ENCODE data around the gene ADK.
"Not testable (repeated sequence)": the region's sequence is repeated elsewhere in the genome, so short reads cannot be mapped to it uniquely, and the experiment has no call there.

Gene ADK

GRCh38 chr10:74117738-74118137, 33.3 kb upstream of the ADK start:
- no peak overlapping the region for H3K4me3 ChIP-seq
- no peak overlapping the region for H3K4me2 ChIP-seq
- H3K9ac ChIP-seq, result no peak overlapping the region
- no peak for TF ChIP-seq Cebpa-rat (IDR thresholded peaks at IDR 0.05)
- H4K20me1 ChIP-seq, result peaks cover 61% of the 10 kb centered on the region
- H3K27ac ChIP-seq, result no peak overlapping the region
- no peaks in the 10 kb centered on the region for H3K9me3 ChIP-seq
- no peaks in the 10 kb centered on the region for H3K27me3 ChIP-seq
- H3K4me1 ChIP-seq, result peaks cover 3% of the 10 kb centered on the region; the same call in 1 of the 2 replicates
- H3K36me3 ChIP-seq, result peaks cover 100% of the 10 kb centered on the region

- H3K9ac ChIP-seq, result no peak overlapping the region
- no peak overlapping the region for H3K27ac ChIP-seq
- H3K4me3 ChIP-seq, result no peak overlapping the region
- H3K4me1 ChIP-seq, result peaks cover 10% of the 10 kb centered on the region
- no peak for TF ChIP-seq Cebpa-rat (IDR thresholded peaks at IDR 0.05)
- no peak overlapping the region for H3K4me2 ChIP-seq
- H4K20me1 ChIP-seq, result peaks cover 65% of the 10 kb centered on the region
- no peaks in the 10 kb centered on the region for H3K9me3 ChIP-seq
- no peaks in the 10 kb centered on the region for H3K27me3 ChIP-seq
- peaks cover 100% of the 10 kb centered on the region for H3K36me3 ChIP-seq
These were observed 32.2 kb upstream of the ADK start for GRCh38 chr10:74118804-74119203.

GRCh38 chr10:74120911-74121310, 30.1 kb upstream of the ADK start:
- Histone ChIP-seq H3K4me2 (no peak overlapping the region), H3K36me3 (peaks cover 100% of the 10 kb centered on the region), H3K4me3 (no peak overlapping the region), H4K20me1 (peaks cover 51% of the 10 kb centered on the region), H3K4me1 (peaks cover 10% of the 10 kb centered on the region), H3K27me3 (no peaks in the 10 kb centered on the region), H3K9me3 (no peaks in the 10 kb centered on the region), H3K27ac (no peak overlapping the region), H3K9ac (no peak overlapping the region)
- no peak for TF ChIP-seq Cebpa-rat (IDR thresholded peaks at IDR 0.05)

- H3K4me2 ChIP-seq, result no peak overlapping the region
- peaks cover 46% of the 10 kb centered on the region for H4K20me1 ChIP-seq
- H3K9ac ChIP-seq, result no peak overlapping the region
- peaks cover 100% of the 10 kb centered on the region for H3K36me3 ChIP-seq
- no peak overlapping the region for H3K4me3 ChIP-seq
- no peak overlapping the region for H3K27ac ChIP-seq
- no peaks in the 10 kb centered on the region for H3K9me3 ChIP-seq
- H3K27me3 ChIP-seq, result no peaks in the 10 kb centered on the region
- peaks cover 10% of the 10 kb centered on the region for H3K4me1 ChIP-seq
- no peak for TF ChIP-seq Cebpa-rat (IDR thresholded peaks at IDR 0.05)
These were observed 29.7 kb upstream of the ADK start for GRCh38 chr10:74121368-74121767.

GRCh38 chr10:74122060-74122459, 29.0 kb upstream of the ADK start:
- Histone ChIP-seq H3K4me3 (no peak overlapping the region), H3K9me3 (no peaks in the 10 kb centered on the region), H3K9ac (no peak overlapping the region), H3K27ac (no peak overlapping the region), H4K20me1 (peaks cover 39% of the 10 kb centered on the region), H3K4me1 (peaks cover 10% of the 10 kb centered on the region), H3K27me3 (no peaks in the 10 kb centered on the region), H3K36me3 (peaks cover 100% of the 10 kb centered on the region), H3K4me2 (no peak overlapping the region)
- no peak for TF ChIP-seq Cebpa-rat (IDR thresholded peaks at IDR 0.05)

- Histone ChIP-seq H4K20me1 (peaks cover 29% of the 10 kb centered on the region), H3K4me1 (peaks cover 10% of the 10 kb centered on the region), H3K27ac (no peak overlapping the region), H3K4me2 (no peak overlapping the region), H3K4me3 (no peak overlapping the region), H3K9me3 (no peaks in the 10 kb centered on the region), H3K27me3 (no peaks in the 10 kb centered on the region), H3K9ac (0 out of 2 replicates have a peak overlapping the region, but pooled peaks have one; percentile 8), H3K36me3 (peaks cover 99% of the 10 kb centered on the region)
- TF ChIP-seq Cebpa-rat (IDR thresholded peaks at IDR 0.05), result no peak
These were observed 27.9 kb upstream of the ADK start for GRCh38 chr10:74123081-74123480.

- Histone ChIP-seq H3K27me3 (no peaks in the 10 kb centered on the region), H3K9me3 (no peaks in the 10 kb centered on the region), H3K4me1 (no peaks in the 10 kb centered on the region), H4K20me1 (peaks cover 12% of the 10 kb centered on the region), H3K4me3 (no peak overlapping the region), H3K27ac (no peak overlapping the region), H3K36me3 (peaks cover 95% of the 10 kb centered on the region), H3K4me2 (no peak overlapping the region), H3K9ac (no peak overlapping the region)
- TF ChIP-seq Cebpa-rat (IDR thresholded peaks at IDR 0.05), result no peak
These were observed 16.8 kb upstream of the ADK start for GRCh38 chr10:74133923-74134820.

GRCh38 chr10:74135452-74135851, 15.6 kb upstream of the ADK start:
- H3K4me2 ChIP-seq, result no peak overlapping the region
- TF ChIP-seq Cebpa-rat (IDR thresholded peaks at IDR 0.05), result no peak
- H3K9me3 ChIP-seq, result no peaks in the 10 kb centered on the region
- no peaks in the 10 kb centered on the region for H3K4me1 ChIP-seq
- peaks cover 25% of the 10 kb centered on the region for H4K20me1 ChIP-seq
- peaks cover 93% of the 10 kb centered on the region for H3K36me3 ChIP-seq
- H3K4me3 ChIP-seq, result no peak overlapping the region
- no peak overlapping the region for H3K9ac ChIP-seq
- H3K27me3 ChIP-seq, result no peaks in the 10 kb centered on the region
- no peak overlapping the region for H3K27ac ChIP-seq

- H3K4me3 ChIP-seq, result no peak overlapping the region
- no peaks in the 10 kb centered on the region for H3K4me1 ChIP-seq
- H4K20me1 ChIP-seq, result peaks cover 50% of the 10 kb centered on the region
- no peak for TF ChIP-seq Cebpa-rat (IDR thresholded peaks at IDR 0.05)
- H3K27me3 ChIP-seq, result no peaks in the 10 kb centered on the region
- H3K9ac ChIP-seq, result no peak overlapping the region
- H3K27ac ChIP-seq, result no peak overlapping the region
- peaks cover 68% of the 10 kb centered on the region for H3K36me3 ChIP-seq
- no peak overlapping the region for H3K4me2 ChIP-seq
- no peaks in the 10 kb centered on the region for H3K9me3 ChIP-seq
These were observed 13.0 kb upstream of the ADK start for GRCh38 chr10:74137992-74138391.

- Histone ChIP-seq H3K36me3 (peaks cover 68% of the 10 kb centered on the region), H4K20me1 (peaks cover 56% of the 10 kb centered on the region)
- H3K4me2 ChIP-seq, H3K4me1 ChIP-seq, H3K27me3 ChIP-seq, H3K9ac ChIP-seq, H3K9me3 ChIP-seq, H3K27ac ChIP-seq, H3K4me3 ChIP-seq: not testable (repeated sequence)
These were observed 12.4 kb upstream of the ADK start for GRCh38 chr10:74138596-74138995.
